Duodenal mucosa (tissue), 2 donors: Measurements from ENCODE around the gene PYGO2.

Experiments
- H3K27ac ChIP-seq: one replicate; pipeline ENCODE4 v1.7.0; 2013; ENCODE audit warnings: low read depth, low read length
- H3K27me3 ChIP-seq, 2 donors: one replicate each; pipeline ENCODE4 v1.7.0; 2013; ENCODE audit warnings: low read length in 2 of 2, control low read depth in 1 of 2; ENCODE audit not compliant: insufficient read depth in 2 of 2, control insufficient read depth in 1 of 2
- H3K36me3 ChIP-seq, 2 donors: one replicate each; pipeline ENCODE4 v1.7.0; 2013; ENCODE audit warnings: low read length in 2 of 2, control low read depth in 1 of 2; ENCODE audit not compliant: insufficient read depth in 2 of 2, control insufficient read depth in 1 of 2
- H3K4me1 ChIP-seq, 2 donors: one replicate each; pipeline ENCODE4 v1.7.0; 2013; ENCODE audit warnings: low read length in 2 of 2, control low read depth in 1 of 2; ENCODE audit not compliant: insufficient read depth in 2 of 2, control insufficient read depth in 1 of 2
- H3K4me3 ChIP-seq, 2 donors: one replicate each; pipeline ENCODE4 v1.7.0; 2013; ENCODE audit warnings: low read length in 2 of 2, low read depth in 1 of 2
- H3K9ac ChIP-seq, 2 donors: one replicate each; pipeline ENCODE4 v1.7.0; 2013; ENCODE audit warnings: low read length in 2 of 2, low read depth in 1 of 2
- H3K9me3 ChIP-seq, 2 donors: one replicate each; pipeline ENCODE4 v1.7.0; 2013; ENCODE audit warnings: low read length in 2 of 2, control low read depth in 1 of 2; ENCODE audit not compliant: control insufficient read depth in 1 of 2

PYGO2 gene

DNA sequence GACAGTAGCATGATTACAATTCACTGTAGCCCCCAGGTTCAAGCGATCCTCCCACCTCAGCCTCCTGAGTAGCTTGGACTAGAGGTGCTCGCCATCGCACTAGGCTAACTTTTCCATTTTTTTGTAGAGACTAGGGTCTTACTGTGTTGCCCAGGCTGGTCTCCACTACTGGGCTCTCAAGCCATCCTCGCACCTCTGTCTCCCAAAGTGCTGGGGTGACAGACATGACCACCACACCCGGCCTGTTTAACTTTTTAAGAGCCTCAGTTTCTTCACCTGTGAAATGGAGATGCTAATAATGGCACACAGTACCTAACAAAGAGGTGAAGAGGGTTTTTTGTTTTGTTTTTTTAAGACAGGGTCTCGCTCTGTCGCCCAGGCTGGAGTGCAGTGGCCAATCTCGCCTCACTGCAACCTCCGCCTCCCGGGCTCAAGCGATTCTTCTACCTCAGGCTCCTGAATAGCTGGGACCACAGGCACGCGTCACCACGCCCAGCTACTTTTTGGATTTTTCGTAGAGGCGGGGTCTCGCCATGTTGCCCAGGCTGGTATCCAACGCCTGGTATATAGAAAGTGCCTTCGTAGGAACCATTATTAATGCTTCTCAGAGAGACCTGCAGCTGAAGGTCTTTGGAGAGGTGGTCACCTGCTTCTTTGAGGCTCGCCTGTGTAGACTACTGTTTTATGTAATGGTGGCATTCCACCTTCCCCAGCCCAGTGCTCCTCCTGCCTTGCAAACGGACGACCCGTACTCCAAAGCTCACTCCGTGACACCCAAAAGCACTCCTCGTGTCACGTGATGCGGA, 25.6 kb downstream of the PYGO2 start:
- Histone ChIP-seq H3K9me3 (no peaks in the 10 kb centered on the region), H3K4me3 (peak overlapping the region; percentile 85 to 97), H3K9ac (peak overlapping the region; percentile 94 to 100), H3K36me3 (no peaks in the 10 kb centered on the region), H3K4me1 (peaks cover 34 to 41% of the 10 kb centered on the region in 2 donors), H3K27ac (peak overlapping the region; percentile 99), H3K27me3 (no peaks in the 10 kb centered on the region)

DNA sequence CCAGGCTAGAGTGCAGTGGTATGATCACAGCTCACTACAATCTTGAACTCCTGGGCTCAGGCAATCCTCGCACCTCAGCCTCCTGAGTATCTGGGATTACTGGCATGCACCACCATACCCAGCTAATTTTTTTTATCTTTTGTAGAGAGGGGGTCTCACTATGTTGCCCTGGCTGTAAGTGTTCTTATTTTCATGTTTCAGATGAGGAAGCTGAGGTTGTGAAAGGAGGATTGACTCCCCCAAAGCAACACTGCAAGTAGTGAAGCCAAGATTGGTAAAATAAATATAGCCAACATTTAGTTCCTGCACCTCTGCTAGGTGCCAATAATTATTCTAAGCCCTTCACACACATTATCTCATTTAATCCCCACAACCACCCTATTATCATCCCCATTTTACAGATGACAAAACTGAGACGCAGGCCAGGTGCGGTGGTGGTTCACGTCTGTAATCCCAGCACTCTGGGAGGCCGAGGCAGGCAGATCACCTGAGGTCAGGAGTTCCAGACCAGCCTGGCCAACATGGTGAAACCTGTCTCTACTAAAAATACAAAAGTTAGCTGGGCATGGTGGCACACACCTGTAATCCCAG, 27.1 kb downstream of the PYGO2 start:
- H3K27me3 ChIP-seq: no peaks in the 10 kb centered on the region

DNA sequence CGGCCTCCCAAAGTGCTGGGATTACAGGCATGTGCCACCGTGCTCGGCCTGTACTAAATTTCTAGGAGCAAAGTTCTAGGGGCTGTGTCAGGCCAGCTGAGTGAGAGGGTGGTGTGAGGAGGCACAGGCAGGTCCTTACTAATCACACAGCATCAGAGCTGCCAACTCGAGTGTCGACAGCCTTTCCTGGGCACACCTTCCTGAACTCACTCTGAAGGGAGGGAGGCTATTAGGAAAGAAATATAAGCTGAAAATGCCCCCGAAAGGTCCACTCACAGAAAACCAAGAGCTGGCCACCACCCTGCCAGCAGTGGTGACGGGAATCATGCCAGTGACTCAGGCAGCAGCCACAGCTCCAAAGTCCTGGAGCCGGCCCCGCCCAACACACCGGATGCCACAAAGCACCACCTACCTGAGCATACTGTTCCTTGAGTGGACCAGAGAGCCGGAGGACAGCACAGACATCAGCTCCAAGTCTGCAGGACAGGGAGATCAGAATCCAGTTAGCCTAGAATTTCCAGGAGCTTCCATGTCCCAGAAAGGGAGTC, 29.6 kb downstream of the PYGO2 start:
- Histone ChIP-seq H3K27ac (peak overlapping the region; percentile 73), H3K4me3 (no peak overlapping the region), H3K27me3 (no peaks in the 10 kb centered on the region), H3K9me3 (no peaks in the 10 kb centered on the region), H3K4me1 (peaks cover 16 to 25% of the 10 kb centered on the region in 2 donors), H3K36me3 (peaks cover 18 to 20% of the 10 kb centered on the region in 2 donors), H3K9ac (peak overlapping the region; percentile 42 to 63)

More for the DNA sequence above, 27.1 kb downstream of the PYGO2 start:
- no peak overlapping the region for H3K9ac ChIP-seq
- H3K9me3 ChIP-seq: no peaks in the 10 kb centered on the region
- H3K36me3 ChIP-seq: peaks cover 5 to 6% of the 10 kb centered on the region in 2 donors
- H3K4me1 ChIP-seq: peaks cover 23 to 31% of the 10 kb centered on the region in 2 donors
- no peak overlapping the region for H3K4me3 ChIP-seq
- no peak overlapping the region for H3K27ac ChIP-seq

DNA sequence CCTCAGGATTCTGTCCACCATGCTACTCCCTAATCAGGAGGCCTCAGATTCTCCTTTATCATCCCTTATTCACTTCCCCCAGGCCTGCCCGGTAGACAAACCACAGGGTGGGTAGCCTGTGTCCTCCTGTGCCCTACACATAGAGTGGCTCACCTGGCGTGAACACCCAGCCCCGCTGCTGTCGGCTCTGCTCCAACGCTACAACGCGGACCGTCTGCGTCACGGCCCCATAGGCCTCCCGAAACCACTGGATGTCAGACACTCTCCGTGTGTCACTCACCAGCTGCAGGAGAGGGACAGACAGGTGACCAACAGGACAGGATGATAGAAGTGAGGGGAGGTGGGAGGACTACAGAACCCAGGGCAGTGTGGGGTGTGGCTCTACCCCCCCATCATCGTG, 35.4 kb downstream of the PYGO2 start:
- no peaks in the 10 kb centered on the region for H3K9me3 ChIP-seq
- H3K4me1 ChIP-seq: peaks cover 0 to 3% of the 10 kb centered on the region in 2 donors
- H3K27ac ChIP-seq: no peak overlapping the region
- peaks cover 34 to 59% of the 10 kb centered on the region in 2 donors for H3K36me3 ChIP-seq
- H3K27me3 ChIP-seq: no peaks in the 10 kb centered on the region
- no peak overlapping the region for H3K4me3 ChIP-seq
- no peak overlapping the region for H3K9ac ChIP-seq

DNA sequence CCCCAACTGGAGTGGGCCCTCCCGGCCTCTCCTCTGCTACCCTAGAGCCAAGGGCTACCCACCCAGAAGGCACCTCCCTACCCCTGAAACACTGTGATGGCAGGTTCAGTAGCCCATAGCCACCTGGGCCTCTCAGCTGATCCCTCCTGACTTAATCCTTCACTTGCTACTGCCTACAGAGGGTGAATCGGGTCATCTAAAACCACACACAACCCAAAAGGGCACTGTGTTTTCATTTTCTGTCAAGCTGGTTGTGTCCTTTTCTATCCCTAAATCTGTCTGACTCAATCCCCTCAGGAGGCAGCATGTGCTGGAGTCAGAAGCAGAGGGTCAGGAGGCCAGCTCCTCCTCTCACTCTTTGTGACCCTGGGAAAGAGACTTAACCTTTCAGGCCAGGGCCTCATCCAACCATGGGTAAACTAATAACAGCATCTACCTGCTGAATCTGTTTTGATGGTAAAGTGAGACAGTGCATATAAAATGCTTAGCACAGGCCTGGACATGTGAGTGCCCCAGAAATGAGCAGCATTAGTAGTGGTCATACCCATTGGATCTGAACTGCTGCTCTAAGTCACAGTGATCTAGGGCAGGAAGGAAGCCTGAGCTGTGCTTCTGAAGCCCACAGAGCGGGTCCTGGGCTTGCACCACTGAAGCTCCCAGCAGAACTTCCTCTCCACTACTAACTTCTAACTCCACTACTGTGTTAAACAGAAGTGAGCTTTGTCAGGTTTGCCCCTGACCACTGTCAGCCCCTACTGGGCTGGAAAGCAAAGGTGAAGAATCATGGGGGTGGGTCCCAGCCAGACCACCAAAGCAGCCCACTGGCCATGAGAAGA, 36.0 kb downstream of the PYGO2 start:
- H3K36me3 ChIP-seq: peaks cover 34 to 59% of the 10 kb centered on the region in 2 donors
- no peak overlapping the region for H3K9ac ChIP-seq
- no peak overlapping the region for H3K4me3 ChIP-seq
- H3K9me3 ChIP-seq: no peaks in the 10 kb centered on the region
- no peak overlapping the region for H3K27ac ChIP-seq
- no peaks in the 10 kb centered on the region for H3K27me3 ChIP-seq
- H3K4me1 ChIP-seq: no peaks in the 10 kb centered on the region

DNA sequence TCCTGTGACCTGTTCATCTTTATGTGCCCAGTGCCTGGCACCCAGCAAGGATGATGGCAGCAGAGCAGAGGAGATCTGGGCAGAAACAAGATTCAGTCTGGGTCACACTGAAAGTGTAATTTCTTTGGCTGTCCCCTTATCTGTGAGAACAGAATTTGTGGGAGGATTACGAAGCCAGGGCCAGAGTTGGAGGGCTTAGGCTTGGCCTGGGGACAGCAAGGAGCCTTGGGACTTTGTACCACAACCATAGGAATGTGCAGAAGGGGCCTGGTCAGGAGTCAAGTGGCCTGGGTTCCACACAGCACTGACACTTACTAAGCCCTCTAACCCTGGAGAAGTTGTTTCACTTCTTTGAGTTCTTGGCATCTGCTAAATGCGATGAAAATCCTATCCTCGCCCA, 37.9 kb downstream of the PYGO2 start:
- H3K36me3 ChIP-seq: peaks cover 21 to 47% of the 10 kb centered on the region in 2 donors

DNA sequence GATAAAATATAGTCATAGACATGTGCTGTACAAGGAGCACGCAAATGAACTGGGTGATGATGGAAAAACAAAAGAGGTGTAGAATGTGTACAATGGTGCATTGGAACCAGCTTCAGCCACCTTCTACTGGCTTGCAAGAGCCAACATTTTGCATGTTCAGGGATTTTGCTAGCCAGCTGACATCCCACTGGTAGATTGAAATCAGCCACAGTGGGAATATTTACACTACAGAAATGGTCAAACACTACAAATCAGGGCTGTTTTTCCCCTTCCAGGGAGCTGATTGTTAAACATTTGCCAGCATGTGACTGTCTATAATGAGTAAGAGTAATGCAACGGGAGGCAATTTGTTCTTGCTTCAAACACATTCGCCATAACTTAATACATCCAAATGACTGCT, 48.3 kb downstream of the PYGO2 start:
- H3K9ac ChIP-seq: no peak overlapping the region
- no peaks in the 10 kb centered on the region for H3K4me1 ChIP-seq
- H3K27ac ChIP-seq: no peak overlapping the region

More for the DNA sequence above, 37.9 kb downstream of the PYGO2 start:
- Histone ChIP-seq H3K27ac (no peak overlapping the region), H3K4me3 (no peak overlapping the region), H3K9me3 (no peaks in the 10 kb centered on the region), H3K4me1 (no peaks in the 10 kb centered on the region), H3K9ac (no peak overlapping the region), H3K27me3 (no peaks in the 10 kb centered on the region)

DNA sequence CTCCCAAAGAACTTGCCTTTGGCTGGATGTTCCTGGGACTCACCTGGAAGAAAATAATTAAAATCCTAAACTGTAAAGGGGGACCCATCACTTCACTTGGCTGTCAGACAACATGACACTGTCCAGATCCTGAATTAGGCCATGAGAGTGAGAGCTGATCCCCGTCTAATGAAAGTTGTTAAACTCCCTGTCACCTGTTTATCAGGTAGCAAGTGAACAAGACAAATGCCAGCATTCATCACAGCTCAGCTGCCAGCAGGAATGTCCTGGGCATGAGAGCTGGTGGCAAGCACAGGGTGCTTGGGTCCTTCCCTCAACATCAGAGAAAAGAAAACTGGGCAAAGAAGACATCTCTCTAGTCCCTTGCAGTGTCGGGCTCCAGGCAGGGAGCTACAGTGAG, 48.8 kb downstream of the PYGO2 start:
- Histone ChIP-seq H3K27me3 (no peaks in the 10 kb centered on the region), H3K36me3 (no peaks in the 10 kb centered on the region), H3K27ac (no peak overlapping the region), H3K4me3 (no peak overlapping the region), H3K9ac (no peak overlapping the region), H3K9me3 (no peaks in the 10 kb centered on the region), H3K4me1 (peaks cover 0 to 2% of the 10 kb centered on the region in 2 donors)

More for the DNA sequence above, 48.3 kb downstream of the PYGO2 start:
- no peak overlapping the region for H3K4me3 ChIP-seq
- no peaks in the 10 kb centered on the region for H3K27me3 ChIP-seq
- H3K36me3 ChIP-seq: no peaks in the 10 kb centered on the region
- no peaks in the 10 kb centered on the region for H3K9me3 ChIP-seq

DNA sequence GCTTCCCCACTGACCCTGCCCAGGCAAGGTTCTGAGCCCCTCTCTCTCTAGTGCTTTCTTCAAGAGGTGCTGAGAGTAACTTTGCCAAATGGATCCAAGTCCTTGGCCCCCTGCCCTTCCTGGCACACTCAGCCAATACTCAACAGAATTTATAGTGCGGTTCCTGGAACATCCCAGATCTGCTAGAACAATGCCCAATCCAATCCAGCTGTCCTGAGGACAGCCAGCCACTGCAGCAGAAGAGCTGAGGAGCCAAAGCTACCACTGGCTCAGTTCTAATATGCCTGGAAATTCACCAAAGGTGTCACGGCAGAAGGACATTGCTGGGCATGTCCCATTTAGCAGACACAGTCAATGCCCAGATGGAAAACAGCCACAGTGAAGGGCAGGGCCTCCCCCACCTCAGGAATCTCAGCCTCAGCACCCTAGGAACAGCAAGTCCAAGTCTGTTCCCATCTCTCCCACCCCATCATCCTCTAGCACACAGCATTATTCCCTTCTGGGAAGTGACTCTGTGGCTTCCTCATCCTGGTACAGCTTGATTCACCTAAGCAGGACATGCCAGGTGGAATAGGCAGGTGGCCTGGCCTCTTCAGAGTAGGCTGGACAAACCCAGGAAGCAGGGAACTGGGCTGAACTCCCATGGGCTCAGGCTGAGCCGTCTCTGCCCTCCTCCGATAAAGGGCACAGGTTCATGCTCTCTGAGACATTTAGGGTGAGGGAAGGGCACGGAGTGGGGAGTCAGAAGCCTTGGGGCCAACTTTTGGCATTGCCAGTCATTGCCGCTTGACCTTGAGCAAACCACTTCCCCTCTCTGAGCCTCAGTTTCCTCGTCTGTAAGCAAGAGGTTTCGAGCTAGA, 49.7 kb downstream of the PYGO2 start:
- H3K4me3 ChIP-seq: no peak overlapping the region
- no peak overlapping the region for H3K27ac ChIP-seq

More for the DNA sequence above, 49.7 kb downstream of the PYGO2 start:
- no peaks in the 10 kb centered on the region for H3K9me3 ChIP-seq
- peaks cover 0 to 2% of the 10 kb centered on the region in 2 donors for H3K4me1 ChIP-seq
- H3K36me3 ChIP-seq: no peaks in the 10 kb centered on the region
- H3K27me3 ChIP-seq: no peaks in the 10 kb centered on the region
- H3K9ac ChIP-seq: no peak overlapping the region
